Right atrium auricular region (tissue), 2 donors: ENCODE results near the gene PLK5. TPM values are rescaled to one million over a fixed set of nuclear protein-coding genes. Genes with fewer than 3 reads are reported as not detected.

Source experiments
- DNase-seq: peaks from one replicate; pipeline ENCODE4 v3.0.0-alpha.2; 2019; ENCODE audit warnings: low spot score
- H3K27ac ChIP-seq, 2 donors: fragments of 200-600 bp; sonication (generic); 1 replicate in 1 of 2; 2 replicates in 1 of 2; pipeline ENCODE4 v1.5.1; 2016 to 2019
- H3K27me3 ChIP-seq, 2 donors: fragments of 200-600 bp; sonication (generic); one replicate each; pipeline versions ENCODE4 v1.5.1 to v1.6.0; 2017 to 2019
- H3K36me3 ChIP-seq: fragments of 200-600 bp; sonication (generic); one replicate; pipeline ENCODE4 v1.5.1; 2016
- H3K4me1 ChIP-seq, 2 donors: fragments of 200-600 bp; sonication (generic); one replicate each; pipeline versions ENCODE4 v1.5.1 to v1.6.0; 2017 to 2019
- H3K4me3 ChIP-seq, 2 donors: fragments of 200-600 bp; sonication (generic); 1 replicate in 1 of 2; 2 replicates in 1 of 2; pipeline ENCODE4 v1.5.1; 2017 to 2019; ENCODE audit warnings: mild to moderate bottlenecking in 1 of 2, moderate library complexity in 1 of 2
- H3K9me3 ChIP-seq, 2 donors: fragments of 200-600 bp; sonication (generic); one replicate each; pipeline ENCODE4 v1.5.1; 2019
- CTCF ChIP-seq, 2 donors: fragments of 200-600 bp; sonication (generic); IDR thresholded peaks; one replicate each; pipeline ENCODE4 v1.5.1; 2019; ENCODE audit warnings: antibody characterized with exemption in 2 of 2
- total RNA-seq, 2 donors: library from RNA; depleted of rRNA; stranded (reverse); fragments of >200 nt; gene quantifications; one replicate each; pipeline ENCODE4 v1.1.0, GENCODE V29; 2016

PLK5 gene
- total RNA-seq, 2 donors from 2014 or later = not detected

GRCh38 chr19:1555487-1556389 is 31.9 kb downstream of the PLK5 start:
- Histone ChIP-seq H3K27me3 (no peaks in the 10 kb centered on the region), H3K9me3 (no peaks in the 10 kb centered on the region), H3K36me3 (no peaks in the 10 kb centered on the region), H3K4me3 (no peak overlapping the region), H3K27ac (no peak overlapping the region), H3K4me1 (no peaks in the 10 kb centered on the region)
- no peak for DNase-seq
- no peak for TF ChIP-seq CTCF (IDR thresholded peaks at IDR 0.05)

DNA sequence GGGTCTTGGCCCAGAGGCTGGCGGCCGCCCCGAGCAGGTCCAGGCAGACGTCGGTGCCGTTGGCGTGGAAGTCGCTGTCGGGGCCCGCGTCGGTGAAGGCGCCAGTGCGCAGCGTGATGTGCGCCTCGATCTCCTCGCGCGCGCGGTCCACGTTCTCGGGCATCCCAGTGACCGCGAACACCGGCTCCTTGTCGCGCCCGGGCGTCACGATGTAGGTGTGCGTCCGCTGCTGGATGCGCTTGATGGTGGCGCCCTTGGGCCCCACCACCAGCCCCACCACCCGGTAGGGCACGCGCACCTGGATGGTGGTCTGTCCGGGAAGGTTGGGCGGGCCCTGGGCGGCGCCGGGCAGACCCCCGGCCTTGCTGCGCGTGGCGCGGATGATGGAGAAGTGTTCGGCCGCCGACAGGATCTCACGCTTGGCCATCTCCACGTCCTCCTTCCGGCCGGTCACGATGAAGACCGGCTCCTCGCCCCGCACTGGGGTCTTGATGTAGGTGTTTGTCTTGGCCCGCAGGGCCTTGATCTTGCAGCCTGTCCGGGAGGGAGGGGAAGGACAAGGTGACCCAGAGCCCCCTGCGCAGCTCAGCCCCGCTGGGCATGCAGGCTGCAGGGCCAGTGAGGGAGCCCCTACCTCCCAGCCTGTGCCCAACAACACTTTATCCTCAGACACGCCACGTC is 32.7 kb downstream of the PLK5 start:
- no peak for TF ChIP-seq CTCF (IDR thresholded peaks at IDR 0.05)
- DNase-seq = no peak
- no peaks in the 10 kb centered on the region for H3K27me3 ChIP-seq
- no peaks in the 10 kb centered on the region for H3K36me3 ChIP-seq
- no peak overlapping the region for H3K27ac ChIP-seq
- H3K4me3 ChIP-seq = no peak overlapping the region
- H3K9me3 ChIP-seq = no peaks in the 10 kb centered on the region
- H3K4me1 ChIP-seq = no peaks in the 10 kb centered on the region

GRCh38 chr19:1558552-1558951 is 34.7 kb downstream of the PLK5 start:
- Histone ChIP-seq H3K4me3 (no peak overlapping the region), H3K27me3 (no peaks in the 10 kb centered on the region), H3K4me1 (no peaks in the 10 kb centered on the region), H3K27ac (no peak overlapping the region), H3K36me3 (no peaks in the 10 kb centered on the region), H3K9me3 (no peaks in the 10 kb centered on the region)
- TF ChIP-seq CTCF (IDR thresholded peaks at IDR 0.05) = no peak
- DNase-seq = no peak

- TF ChIP-seq CTCF (IDR thresholded peaks at IDR 0.05) = no peak
- Histone ChIP-seq H3K27me3 (no peaks in the 10 kb centered on the region), H3K4me1 (no peaks in the 10 kb centered on the region), H3K4me3 (no peak overlapping the region), H3K36me3 (no peaks in the 10 kb centered on the region), H3K27ac (no peak overlapping the region), H3K9me3 (no peaks in the 10 kb centered on the region)
- no peak for DNase-seq
Measured at GRCh38 chr19:1560286-1560882, 36.5 kb downstream of the PLK5 start.

DNA sequence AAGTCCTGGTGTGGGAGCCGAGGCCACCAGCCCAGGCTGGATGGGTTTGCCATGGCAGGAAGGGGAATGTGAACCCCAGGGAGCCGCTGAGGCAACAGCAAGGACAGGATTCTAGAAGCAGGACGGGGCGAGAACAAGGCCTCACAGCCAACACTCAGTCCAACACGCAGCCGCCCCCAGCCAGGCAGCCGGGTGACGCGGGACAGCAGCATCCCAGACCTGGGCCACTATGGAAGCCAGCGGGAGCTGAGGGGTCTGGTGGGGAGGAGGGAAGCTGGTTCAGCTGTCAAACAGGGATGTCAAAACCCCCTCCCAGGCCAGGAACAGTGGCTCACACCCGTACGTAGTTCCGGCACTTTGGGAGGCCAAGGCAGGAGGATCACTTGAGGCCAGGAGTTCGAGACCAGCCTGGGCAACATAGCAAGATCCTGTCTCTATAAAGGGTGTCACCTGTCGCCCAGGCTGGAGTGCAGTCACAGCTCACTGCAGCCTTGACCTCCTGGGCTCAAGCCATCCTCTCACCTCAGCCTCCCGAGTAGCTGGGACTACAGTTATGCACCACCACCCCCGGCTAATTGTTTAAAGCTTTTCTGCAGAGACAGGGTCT is 37.5 kb downstream of the PLK5 start:
- H3K36me3 ChIP-seq = no peaks in the 10 kb centered on the region
- no peak overlapping the region for H3K27ac ChIP-seq
- no peak for DNase-seq
- H3K4me3 ChIP-seq = no peak overlapping the region
- H3K27me3 ChIP-seq = no peaks in the 10 kb centered on the region
- H3K4me1 ChIP-seq = peaks cover 0 to 7% of the 10 kb centered on the region in 2 donors
- TF ChIP-seq CTCF (IDR thresholded peaks at IDR 0.05) = no peak
- H3K9me3 ChIP-seq = no peaks in the 10 kb centered on the region
